Spleen (tissue), 7 donors: ENCODE measurements around the gene RCC2.

Experiments used
- POLR2A ChIP-seq, 3 donors: fragments of 450-650 bp; IDR thresholded peaks; one replicate each; pipeline ENCODE4 v1.5.1; 2017; ENCODE audit warnings: antibody characterized with exemption in 3 of 3, mild to moderate bottlenecking in 1 of 3
- TF ChIP-seq, protein P1 (sequence below), 11 experiments: fragments of 200-600 bp in 7 of 11; fragments of 450-650 bp in 4 of 11; sonication (generic) in 4 of 11; IDR thresholded peaks in 8 of 11; conservative IDR thresholded peaks in 3 of 11; 1 replicate in 7 of 11; 2 replicates in 4 of 11; pipeline versions ENCODE4 v1.4.0 to v1.8.0; 2016 to 2021; ENCODE audit warnings: antibody characterized with exemption in 11 of 11, inconsistent platforms in 4 of 11, mild to moderate bottlenecking in 1 of 11
- donor health status: DM: no; HTN: no; CAD: no; lungs with moderate emphysema.
- donor health status: DM: no; HTN: no; CAD: no.
- donor health status: DM: no; HTN: no; CAD: no.

DNA sequence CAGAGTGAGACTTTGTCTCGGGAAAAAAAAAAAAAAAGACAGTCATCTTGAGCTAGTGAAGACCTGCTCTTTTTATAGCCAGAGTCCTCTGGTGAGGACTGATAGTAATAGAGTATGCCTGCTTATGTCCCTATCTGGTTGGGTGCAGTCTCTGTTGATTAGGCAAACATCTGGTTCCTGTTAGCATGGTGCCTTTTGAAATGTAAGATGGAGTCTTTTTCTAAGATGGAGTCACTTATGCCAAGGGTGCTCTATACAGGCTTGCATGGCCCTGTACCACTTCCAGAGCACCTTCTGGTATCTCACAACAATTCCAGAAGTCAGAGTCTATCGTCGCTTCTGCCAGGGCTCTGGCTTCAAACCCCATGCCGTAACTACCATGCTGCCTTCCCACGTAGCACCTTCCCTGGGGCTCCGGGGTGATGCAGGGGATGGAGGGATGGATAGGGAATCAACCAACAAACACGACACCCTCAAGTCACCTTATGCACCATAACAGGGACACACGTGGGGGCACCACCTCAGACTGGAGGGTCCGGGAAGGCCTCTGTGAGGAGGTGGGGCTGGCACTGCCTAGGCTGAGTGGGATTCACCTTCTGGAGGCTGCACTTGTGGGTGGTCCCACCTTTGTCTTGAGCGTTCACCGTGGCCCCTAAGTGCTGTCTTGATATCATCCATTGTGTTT lies 79.1 kb downstream of the RCC2 start:
- TF ChIP-seq, protein P1, sequence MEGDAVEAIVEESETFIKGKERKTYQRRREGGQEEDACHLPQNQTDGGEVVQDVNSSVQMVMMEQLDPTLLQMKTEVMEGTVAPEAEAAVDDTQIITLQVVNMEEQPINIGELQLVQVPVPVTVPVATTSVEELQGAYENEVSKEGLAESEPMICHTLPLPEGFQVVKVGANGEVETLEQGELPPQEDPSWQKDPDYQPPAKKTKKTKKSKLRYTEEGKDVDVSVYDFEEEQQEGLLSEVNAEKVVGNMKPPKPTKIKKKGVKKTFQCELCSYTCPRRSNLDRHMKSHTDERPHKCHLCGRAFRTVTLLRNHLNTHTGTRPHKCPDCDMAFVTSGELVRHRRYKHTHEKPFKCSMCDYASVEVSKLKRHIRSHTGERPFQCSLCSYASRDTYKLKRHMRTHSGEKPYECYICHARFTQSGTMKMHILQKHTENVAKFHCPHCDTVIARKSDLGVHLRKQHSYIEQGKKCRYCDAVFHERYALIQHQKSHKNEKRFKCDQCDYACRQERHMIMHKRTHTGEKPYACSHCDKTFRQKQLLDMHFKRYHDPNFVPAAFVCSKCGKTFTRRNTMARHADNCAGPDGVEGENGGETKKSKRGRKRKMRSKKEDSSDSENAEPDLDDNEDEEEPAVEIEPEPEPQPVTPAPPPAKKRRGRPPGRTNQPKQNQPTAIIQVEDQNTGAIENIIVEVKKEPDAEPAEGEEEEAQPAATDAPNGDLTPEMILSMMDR (IDR thresholded peaks at IDR 0.05 in 8 of 11, conservative IDR thresholded peaks at IDR 0.05 in 3 of 11): no peak
- TF ChIP-seq POLR2A (IDR thresholded peaks at IDR 0.05): no peak
